IMR-90 (cell line): Measurements from ENCODE around the gene VPS13C. TPM values are rescaled to one million over a fixed set of nuclear protein-coding genes. Genes with fewer than 3 reads are reported as not detected.

Experiments used
- ATAC-seq: fragments of 200-7000 bp; cut with Tn5 transposase; 2 replicates; pipeline ENCODE4 v1.9.1; 2020; ENCODE audit warnings: low read depth, mild to moderate bottlenecking, moderate library complexity
- BruUV-seq: library from RNA; stranded (reverse); fragments of 400-500 nt; replicated peaks from 2 replicates; lab custom pipeline; 2021; lab: Mats Ljungman, UMichigan
- CTCF ChIA-PET: fragments of 300-600 bp; formaldehyde crosslinking; extraction: SDS; loops from one replicate; lab custom pipeline; 2021; ENCODE audit warnings: antibody characterized with exemption; lab: Yijun Ruan, JAX
- POLR2A ChIA-PET: fragments of 300-600 bp; sonication (Branson Sonifier 250); formaldehyde crosslinking; loops from one replicate; lab custom pipeline; 2022; ENCODE audit warnings: antibody characterized with exemption; ENCODE audit not compliant: unreplicated experiment; lab: Charles Lee
- DNase-seq: peaks from one replicate; pipeline ENCODE4 v3.0.0; 2013
- H2AFZ ChIP-seq: replicated peaks from 2 replicates; pipeline ENCODE3; 2013; ENCODE audit warnings: low read length, mild to moderate bottlenecking; ENCODE audit not compliant: poor library complexity
- H2AK5ac ChIP-seq: 2 replicates; pipeline ENCODE4 v1.6.1; 2013; ENCODE audit warnings: low read depth, low read length, inconsistent platforms
- H2AK9ac ChIP-seq: replicated peaks from 2 replicates; pipeline ENCODE3; 2013; ENCODE audit warnings: mild to moderate bottlenecking, low read depth, low read length, moderate library complexity; ENCODE audit not compliant: poor library complexity
- H2BK120ac ChIP-seq: 2 replicates; pipeline ENCODE4 v1.6.1; 2013; ENCODE audit warnings: low read depth, low read length, inconsistent platforms
- H2BK15ac ChIP-seq: 3 replicates; pipeline ENCODE4 v1.6.1; 2013; ENCODE audit warnings: low read depth, low read length, inconsistent platforms
- H2BK20ac ChIP-seq: 2 replicates; pipeline ENCODE4 v1.6.1; 2013; ENCODE audit warnings: low read depth, mild to moderate bottlenecking, inconsistent platforms, low read length, moderate library complexity
- H2BK5ac ChIP-seq: 2 replicates; pipeline ENCODE4 v1.6.1; 2013; ENCODE audit warnings: mild to moderate bottlenecking, low read depth, low read length, inconsistent platforms; ENCODE audit not compliant: poor library complexity, severe bottlenecking
- H3K14ac ChIP-seq: replicated peaks from 2 replicates; pipeline ENCODE4 v1.6.1; 2013; ENCODE audit warnings: low read depth, low read length, inconsistent platforms
- H3K18ac ChIP-seq: 2 replicates; pipeline ENCODE4 v1.6.1; 2013; ENCODE audit warnings: low read depth, low read length, control low read depth
- H3K23ac ChIP-seq: 2 replicates; pipeline ENCODE4 v1.6.1; 2013; ENCODE audit warnings: low read depth, low read length, inconsistent platforms
- H3K27ac ChIP-seq: 2 replicates; pipeline ENCODE4 v1.5.1; 2013; ENCODE audit warnings: mild to moderate bottlenecking, control low read depth, low read length; ENCODE audit not compliant: insufficient read depth
- H3K27me3 ChIP-seq: 2 replicates; pipeline ENCODE4 v1.6.1; 2013; ENCODE audit warnings: low read length; ENCODE audit not compliant: control insufficient read depth, insufficient read depth
- H3K36me3 ChIP-seq: 2 replicates; pipeline ENCODE4 v1.6.1; 2013; ENCODE audit warnings: low read length, mixed read lengths; ENCODE audit not compliant: control insufficient read depth, insufficient read depth
- H3K4ac ChIP-seq: 2 replicates; pipeline ENCODE4 v1.6.1; 2013; ENCODE audit warnings: low read depth, low read length, inconsistent platforms
- H3K4me1 ChIP-seq: 2 replicates; pipeline ENCODE4 v1.6.1; 2013; ENCODE audit warnings: low read length, mixed read lengths; ENCODE audit not compliant: control insufficient read depth, insufficient read depth
- H3K4me2 ChIP-seq: 2 replicates; pipeline ENCODE4 v1.6.1; 2013; ENCODE audit warnings: low read depth, mild to moderate bottlenecking, control low read depth, low read length, moderate library complexity
- H3K4me3 ChIP-seq: 2 replicates; pipeline ENCODE4 v1.5.1; 2013; ENCODE audit warnings: low read depth, mild to moderate bottlenecking, control low read depth, low read length, moderate library complexity; ENCODE audit not compliant: insufficient read depth
- H3K56ac ChIP-seq: 2 replicates; pipeline ENCODE4 v1.6.1; 2013; ENCODE audit warnings: low read length, inconsistent platforms; ENCODE audit not compliant: insufficient read depth; ENCODE audit errors: extremely low read depth
- H3K79me1 ChIP-seq, 2 experiments: 2 replicates each; pipeline ENCODE4 v1.6.1; 2013; ENCODE audit warnings: low read length in 2 of 2, inconsistent platforms in 1 of 2, low read depth in 1 of 2
- H3K9ac ChIP-seq: 2 replicates; pipeline ENCODE4 v1.6.1; 2013; ENCODE audit warnings: low read depth, low read length, control low read depth
- H3K9me1 ChIP-seq: 2 replicates; pipeline ENCODE4 v1.6.1; 2013; ENCODE audit warnings: low read length, inconsistent platforms; ENCODE audit not compliant: insufficient read depth
- H3K9me3 ChIP-seq: 2 replicates; pipeline ENCODE4 v1.6.1; 2013; ENCODE audit warnings: low read length; ENCODE audit not compliant: control insufficient read depth, insufficient read depth
- H4K20me1 ChIP-seq: 2 replicates; pipeline ENCODE4 v1.6.1; 2013; ENCODE audit warnings: low read length, inconsistent platforms; ENCODE audit not compliant: insufficient read depth
- H4K5ac ChIP-seq: 2 replicates; pipeline ENCODE4 v1.6.1; 2013; ENCODE audit warnings: mild to moderate bottlenecking, low read depth, low read length, control low read depth
- H4K8ac ChIP-seq, 2 experiments: 2 replicates each; pipeline ENCODE4 v1.6.1; 2013; ENCODE audit warnings: low read depth in 2 of 2, low read length in 2 of 2, control low read depth in 1 of 2, inconsistent platforms in 1 of 2
- H4K91ac ChIP-seq: 2 replicates; pipeline ENCODE4 v1.6.1; 2013; ENCODE audit warnings: low read depth, low read length, inconsistent platforms; ENCODE audit not compliant: insufficient read depth
- CEBPB ChIP-seq: IDR thresholded peaks from 2 replicates; pipeline ENCODE4 v1.6.1; 2012; ENCODE audit warnings: low read depth, low read length, improper control_type of control experiment
- FOS ChIP-seq: fragments of 150-350 bp; IDR thresholded peaks from 2 replicates; pipeline ENCODE4 v1.6.1; 2016; ENCODE audit warnings: low read depth, low read length
- MAFK ChIP-seq: IDR thresholded peaks from 2 replicates; pipeline ENCODE4 v1.6.1; 2012; ENCODE audit warnings: low read depth, low read length, improper control_type of control experiment
- POLR2A ChIP-seq: IDR thresholded peaks from 2 replicates; pipeline ENCODE4 v1.6.1; 2012; ENCODE audit warnings: mild to moderate bottlenecking, low read depth, low read length
- RCOR1 ChIP-seq: IDR thresholded peaks from 2 replicates; pipeline ENCODE4 v1.6.1; 2012; ENCODE audit warnings: mild to moderate bottlenecking, low read length, improper control_type of control experiment; ENCODE audit not compliant: insufficient replicate concordance
- SMC3 ChIP-seq: fragments of 150-350 bp; IDR thresholded peaks from 2 replicates; pipeline ENCODE4 v1.6.1; 2016; ENCODE audit warnings: low read depth, mild to moderate bottlenecking, antibody characterized with exemption, low read length, moderate library complexity
- WGBS, 2 experiments: methylation state at CpG; one replicate each; pipeline versions ENCODE4 v1.1.5 to v1.1.7; 2013; ENCODE audit warnings: missing lambda C conversion rate in 2 of 2; ENCODE audit not compliant: insufficient read length in 1 of 2; ENCODE audit errors: extremely low coverage in 2 of 2; 5-methylcytosine and 5-hydroxymethylcytosine counted together
- dilution Hi-C: fragments of 300-500 bp; cut with HindIII; formaldehyde crosslinking; loops from one replicate; pipeline ENCODE4 v1.14.3; 2018; ENCODE audit warnings: low sequenced_read_pairs; ENCODE audit not compliant: unreplicated experiment
- in situ Hi-C: fragments of 300-500 bp; cut with MboI; formaldehyde crosslinking; loops from 3 replicates; pipeline ENCODE4 v1.14.3; 2019; ENCODE audit warnings: low sequenced_read_pairs, inconsistent platforms, mixed read lengths
- intact Hi-C: fragments of 100-400 bp; cut with micrococcal nuclease; formaldehyde crosslinking; loops from 2 replicates; pipeline ENCODE4 v1.10.0; 2022
- polyA plus RNA-seq, 3 experiments: library from polyadenylated mRNA; depleted of rRNA; stranded (reverse); fragments of >200 nt; gene quantifications; 2 replicates each; pipeline ENCODE4 v1.2.3, GENCODE V29; 2012; ENCODE audit warnings: low replicate concordance in 1 of 3
- total RNA-seq: library from RNA; depleted of rRNA; stranded (reverse); fragments of >200 nt; gene quantifications from 2 replicates; pipeline ENCODE4 v1.2.3, GENCODE V29; 2012
- TF ChIP-seq, protein P1 (sequence below): fragments of 150-350 bp; IDR thresholded peaks from 2 replicates; pipeline ENCODE4 v1.6.1; 2016; ENCODE audit warnings: low read depth, mild to moderate bottlenecking, low read length, moderate library complexity, borderline replicate concordance

Gene VPS13C
- total and polyA plus RNA-seq, 2 of the 4 experiments (the other 2 are of a cell fraction) = 8.1 to 32.8 TPM

DNA sequence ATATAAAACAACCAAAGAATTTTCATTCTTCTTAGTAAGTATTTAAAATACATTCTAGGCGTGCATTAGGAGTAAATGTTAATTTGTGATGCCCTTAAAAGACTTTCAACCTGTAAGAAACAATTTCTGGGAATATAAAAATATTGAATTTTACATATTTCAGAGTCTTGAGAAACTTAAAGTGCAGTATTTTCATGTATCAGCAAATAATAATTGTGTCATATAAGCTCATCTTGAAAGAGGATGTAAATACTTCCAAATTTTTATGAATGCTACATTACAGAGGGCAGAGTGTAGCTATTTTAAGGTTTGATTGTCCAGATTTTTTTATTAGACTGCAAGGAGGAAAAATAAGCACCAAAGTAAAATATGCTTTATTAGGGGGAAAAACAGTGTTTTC, 207.1 kb downstream of the VPS13C start:
- H2AFZ ChIP-seq = no peak overlapping the region
- H3K4ac ChIP-seq = no peak overlapping the region
- H2BK120ac ChIP-seq = no peak overlapping the region
- H3K27me3 ChIP-seq = no peaks in the 10 kb centered on the region
- 0 out of 2 replicates have a peak, but pooled peaks cover 2% of the 10 kb centered on the region for H3K9me1 ChIP-seq
- ChIA-PET POLR2A (no interaction called here), CTCF (no interaction called here)
- H3K79me1 ChIP-seq = no peaks in the 10 kb centered on the region
- H4K5ac ChIP-seq = no peak overlapping the region
- no CpG with 5 or more reads among the region's 1 CpG for WGBS, 2 experiments
- no peak overlapping the region for H3K56ac ChIP-seq
- H3K23ac ChIP-seq = no peak overlapping the region
- H3K4me2 ChIP-seq = no peak overlapping the region
- no peak overlapping the region for H3K9ac ChIP-seq
- H3K18ac ChIP-seq = no peak overlapping the region
- H3K36me3 ChIP-seq = peaks cover 4% of the 10 kb centered on the region; the same call in 1 of the 2 replicates
- no peaks in the 10 kb centered on the region for H4K20me1 ChIP-seq
- H2AK5ac ChIP-seq = no peak overlapping the region
- ATAC-seq = no peak
- H2BK5ac ChIP-seq = no peak overlapping the region
- H3K4me3 ChIP-seq = no peak overlapping the region
- TF ChIP-seq RCOR1 (no peak), SMC3 (no peak), MAFK (peak; percentile 65), FOS (no peak), POLR2A (no peak), CEBPB (no peak)
- TF ChIP-seq, protein P1, sequence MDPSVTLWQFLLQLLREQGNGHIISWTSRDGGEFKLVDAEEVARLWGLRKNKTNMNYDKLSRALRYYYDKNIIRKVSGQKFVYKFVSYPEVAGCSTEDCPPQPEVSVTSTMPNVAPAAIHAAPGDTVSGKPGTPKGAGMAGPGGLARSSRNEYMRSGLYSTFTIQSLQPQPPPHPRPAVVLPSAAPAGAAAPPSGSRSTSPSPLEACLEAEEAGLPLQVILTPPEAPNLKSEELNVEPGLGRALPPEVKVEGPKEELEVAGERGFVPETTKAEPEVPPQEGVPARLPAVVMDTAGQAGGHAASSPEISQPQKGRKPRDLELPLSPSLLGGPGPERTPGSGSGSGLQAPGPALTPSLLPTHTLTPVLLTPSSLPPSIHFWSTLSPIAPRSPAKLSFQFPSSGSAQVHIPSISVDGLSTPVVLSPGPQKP = no peak
- no peaks in the 10 kb centered on the region for H3K4me1 ChIP-seq
- BruUV-seq = TSS peak; percentile 83
- dilution Hi-C loops (no loop called here), in situ Hi-C loops (no loop called here), intact Hi-C loops (no loop called here)
- H3K14ac ChIP-seq = no peak overlapping the region
- H3K9me3 ChIP-seq = no peaks in the 10 kb centered on the region
- H4K91ac ChIP-seq = no peak overlapping the region
- no peak overlapping the region for H2BK15ac ChIP-seq
- H3K27ac ChIP-seq = no peak overlapping the region
- no peak for DNase-seq
- no peak overlapping the region for H2BK20ac ChIP-seq
- H4K8ac ChIP-seq = no peak overlapping the region
- no peak overlapping the region for H2AK9ac ChIP-seq
